Activated T-cell treated with anti-CD3 and anti-CD28 coated beads, Interleukin-2, amount 50 U/mL, for 48 hours (primary cell): ENCODE measurements around the gene RBM10.

Experiments
- DNase-seq, 2 experiments: peaks; one replicate each; pipeline ENCODE4 v3.0.0-alpha.2; 2020

RBM10 gene

DNA sequence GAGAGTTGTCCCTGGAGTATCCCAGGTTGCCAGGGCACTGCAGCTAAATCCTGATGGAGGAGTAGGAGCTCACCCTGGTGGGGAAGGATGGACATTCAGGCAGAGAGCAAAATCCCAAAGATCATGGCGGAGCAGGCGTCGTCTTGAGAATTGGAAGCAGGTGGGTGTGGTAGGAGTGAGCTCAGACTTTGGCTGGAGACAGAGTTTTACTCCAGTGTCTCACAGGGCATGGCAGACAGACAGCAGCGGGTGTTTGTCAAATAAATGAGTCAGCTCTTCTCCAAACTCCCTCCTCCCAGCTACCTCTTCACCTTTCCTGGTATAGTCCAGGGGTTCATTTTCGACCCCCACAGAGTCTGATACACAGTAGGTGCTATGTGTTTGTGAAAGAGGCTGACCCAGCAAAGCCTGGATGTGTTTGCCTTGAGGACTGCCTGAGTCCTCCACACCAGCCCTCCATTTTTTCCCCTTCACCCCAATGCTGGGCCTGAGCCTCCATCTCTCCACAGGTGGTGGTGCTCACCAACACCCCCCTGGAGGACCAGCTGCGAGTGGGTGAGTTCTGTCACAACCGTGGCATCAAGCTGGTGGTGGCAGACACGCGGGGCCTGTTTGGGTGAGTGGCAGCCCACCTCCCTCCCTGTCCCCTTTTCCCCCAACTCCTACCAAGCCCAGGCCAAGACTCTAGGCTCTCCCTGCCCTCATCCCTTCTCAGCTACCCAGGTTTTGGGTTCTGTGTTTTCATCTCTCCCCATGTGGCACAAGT, 55.5 kb downstream of the RBM10 start:
- DNase-seq: no peak

DNA sequence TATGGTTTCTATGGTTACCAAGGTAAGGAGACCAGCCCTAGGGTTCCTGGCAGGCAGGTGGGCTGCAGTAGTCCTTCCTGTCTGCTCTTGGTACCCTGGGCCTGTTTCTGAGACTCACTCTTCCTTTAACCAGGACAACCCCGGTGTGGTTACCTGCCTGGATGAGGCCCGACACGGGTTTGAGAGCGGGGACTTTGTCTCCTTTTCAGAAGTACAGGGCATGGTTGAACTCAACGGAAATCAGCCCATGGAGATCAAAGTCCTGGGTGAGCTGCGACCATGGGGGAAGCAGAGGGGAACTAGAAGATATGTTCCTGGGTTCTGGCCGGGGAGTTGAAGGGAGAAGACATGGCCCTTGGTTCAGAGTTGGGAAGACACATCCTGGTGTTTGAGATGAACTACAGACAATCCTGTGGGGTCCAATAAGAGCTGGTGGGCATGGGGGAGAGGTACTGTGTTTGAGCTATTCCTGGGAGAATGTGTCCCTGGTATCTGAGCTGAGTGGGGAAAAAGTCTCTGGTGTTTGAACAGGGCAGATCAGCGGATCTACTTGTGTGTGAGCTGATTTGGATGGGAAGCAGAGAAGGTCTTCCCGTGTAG, 56.4 kb downstream of the RBM10 start:
- no peak for DNase-seq

DNA sequence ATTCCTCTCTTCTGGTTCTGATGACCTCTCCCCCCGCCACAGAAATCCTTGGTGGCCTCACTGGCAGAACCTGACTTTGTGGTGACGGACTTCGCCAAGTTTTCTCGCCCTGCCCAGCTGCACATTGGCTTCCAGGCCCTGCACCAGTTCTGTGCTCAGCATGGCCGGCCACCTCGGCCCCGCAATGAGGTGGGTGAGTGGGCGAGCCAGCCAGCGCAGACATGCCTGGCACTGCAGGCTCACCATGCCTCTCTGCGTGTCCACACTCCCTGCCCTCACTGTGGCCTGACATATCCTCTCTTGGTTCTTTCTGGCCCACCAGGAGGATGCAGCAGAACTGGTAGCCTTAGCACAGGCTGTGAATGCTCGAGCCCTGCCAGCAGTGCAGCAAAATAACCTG, 57.3 kb downstream of the RBM10 start:
- no peak for DNase-seq

DNA sequence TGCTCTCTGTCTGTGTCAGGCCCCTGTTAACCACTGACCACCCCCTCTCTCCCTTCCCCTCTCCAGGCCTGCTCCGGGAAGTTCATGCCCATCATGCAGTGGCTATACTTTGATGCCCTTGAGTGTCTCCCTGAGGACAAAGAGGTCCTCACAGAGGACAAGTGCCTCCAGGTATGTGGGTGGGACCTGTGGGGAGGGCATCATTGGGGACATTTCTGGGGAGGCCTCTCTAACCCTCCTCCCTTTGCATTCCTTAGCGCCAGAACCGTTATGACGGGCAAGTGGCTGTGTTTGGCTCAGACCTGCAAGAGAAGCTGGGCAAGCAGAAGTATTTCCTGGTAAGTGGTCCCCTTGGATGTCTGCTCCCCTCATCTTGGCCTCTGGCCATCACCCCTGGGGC, 57.9 kb downstream of the RBM10 start:
- no peak for DNase-seq

DNA sequence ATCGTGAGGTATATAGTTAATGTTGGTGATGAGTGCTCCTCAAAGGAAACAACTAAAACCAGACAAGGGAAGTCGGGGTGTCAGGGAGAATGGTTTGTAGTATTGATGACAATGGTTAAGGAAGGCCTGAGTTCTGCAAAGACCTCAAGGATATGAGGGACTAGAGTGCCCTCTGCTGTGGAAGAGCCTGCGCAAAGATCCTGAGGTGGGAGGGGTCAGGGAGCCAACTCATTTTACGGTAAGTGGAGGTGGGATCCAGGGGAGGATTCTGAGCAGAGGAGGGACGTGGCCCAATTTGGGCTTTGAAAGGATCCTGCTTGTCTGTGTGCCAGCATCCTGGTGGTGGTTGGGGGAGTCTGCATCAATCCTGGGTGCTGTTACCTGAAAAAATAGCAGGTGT, 59.9 kb downstream of the RBM10 start:
- no peak for DNase-seq

DNA sequence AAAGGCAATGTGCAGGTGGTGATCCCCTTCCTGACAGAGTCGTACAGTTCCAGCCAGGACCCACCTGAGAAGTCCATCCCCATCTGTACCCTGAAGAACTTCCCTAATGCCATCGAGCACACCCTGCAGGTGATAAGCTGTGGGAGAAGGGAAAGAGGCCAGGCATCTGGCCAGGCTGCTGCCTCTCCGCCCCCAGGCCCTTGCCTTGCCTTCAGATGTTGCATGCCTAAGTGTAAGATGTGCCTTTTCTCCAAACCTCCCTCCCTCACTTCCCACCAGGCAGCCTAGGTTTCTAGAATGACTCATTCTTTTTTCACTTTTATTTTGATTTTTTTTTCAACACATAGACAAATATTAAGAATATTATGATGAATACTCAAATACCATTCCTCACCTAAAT, 61.3 kb downstream of the RBM10 start:
- no peak for DNase-seq

DNA sequence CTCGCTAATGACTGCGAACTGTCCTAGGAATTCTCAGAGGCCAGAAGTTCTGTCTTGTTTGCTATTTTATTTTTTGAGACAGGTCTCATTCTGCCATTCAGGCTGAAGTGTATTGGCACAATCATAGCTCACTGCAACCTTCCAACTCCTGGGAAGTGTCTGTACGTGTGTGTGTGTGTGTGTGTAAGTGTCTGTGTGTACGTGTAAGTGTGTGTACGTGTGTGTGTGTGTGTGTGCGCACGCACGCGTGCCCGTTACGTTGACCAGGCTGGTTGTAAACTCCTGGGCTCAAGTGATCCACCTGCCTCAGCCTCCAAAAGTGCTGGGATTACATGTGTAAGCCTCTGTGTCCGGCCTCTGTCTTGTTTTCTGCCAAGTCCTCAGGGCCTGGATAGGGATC, 63.1 kb downstream of the RBM10 start:
- DNase-seq: no peak

DNA sequence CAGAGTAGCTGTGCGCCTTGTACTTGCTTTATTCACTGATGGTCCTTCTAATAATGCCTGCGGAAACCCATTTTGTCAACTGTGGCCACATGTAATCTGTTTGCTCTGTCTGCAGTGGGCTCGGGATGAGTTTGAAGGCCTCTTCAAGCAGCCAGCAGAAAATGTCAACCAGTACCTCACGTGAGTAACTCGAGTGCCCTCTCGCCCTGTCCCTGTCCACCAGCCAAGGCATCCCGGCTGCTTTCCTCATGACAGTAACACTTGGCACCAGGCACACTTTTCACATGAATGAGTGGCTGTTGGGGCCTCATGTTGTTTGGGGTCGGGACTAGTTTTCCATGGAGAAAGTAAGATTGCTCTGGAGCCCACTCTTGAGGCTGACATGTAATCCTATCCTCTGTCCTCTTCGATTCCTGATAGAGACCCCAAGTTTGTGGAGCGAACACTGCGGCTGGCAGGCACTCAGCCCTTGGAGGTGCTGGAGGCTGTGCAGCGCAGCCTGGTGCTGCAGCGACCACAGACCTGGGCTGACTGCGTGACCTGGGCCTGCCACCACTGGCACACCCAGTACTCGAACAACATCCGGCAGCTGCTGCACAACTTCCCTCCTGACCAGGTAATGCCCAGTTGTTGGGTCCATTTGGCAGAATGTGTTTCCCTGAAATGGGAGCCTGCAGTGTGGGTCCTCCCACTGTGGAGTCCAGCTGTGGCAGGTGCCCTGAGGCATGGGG, 64.7 kb downstream of the RBM10 start:
- no peak for DNase-seq

DNA sequence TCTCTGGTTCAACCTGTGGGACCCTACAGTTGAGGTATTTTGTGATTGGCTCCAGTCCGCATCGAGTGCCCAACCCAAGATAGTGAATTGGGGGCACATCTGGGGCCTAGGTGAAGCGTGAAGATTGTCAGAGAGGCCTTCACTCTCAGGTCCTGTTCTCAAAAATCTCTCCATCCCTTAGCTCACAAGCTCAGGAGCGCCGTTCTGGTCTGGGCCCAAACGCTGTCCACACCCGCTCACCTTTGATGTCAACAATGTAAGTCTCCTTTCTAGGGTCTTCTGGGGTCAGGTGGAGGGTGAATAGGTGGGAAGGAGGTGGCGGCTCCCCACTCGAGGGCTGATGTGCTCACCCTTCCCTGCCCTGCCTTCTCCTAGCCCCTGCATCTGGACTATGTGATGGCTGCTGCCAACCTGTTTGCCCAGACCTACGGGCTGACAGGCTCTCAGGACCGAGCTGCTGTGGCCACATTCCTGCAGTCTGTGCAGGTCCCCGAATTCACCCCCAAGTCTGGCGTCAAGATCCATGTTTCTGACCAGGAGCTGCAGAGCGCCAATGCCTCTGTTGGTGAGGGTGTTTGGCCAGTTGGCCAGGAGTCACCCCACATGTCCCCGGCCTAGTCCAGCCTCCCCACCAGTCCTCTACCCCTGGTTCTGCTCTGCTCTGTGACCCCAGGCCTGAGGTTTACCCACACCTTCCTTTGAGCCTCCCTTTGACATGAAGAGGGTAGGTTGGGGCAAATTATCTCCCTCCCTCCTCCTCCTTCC, 65.8 kb downstream of the RBM10 start:
- DNase-seq: no peak

DNA sequence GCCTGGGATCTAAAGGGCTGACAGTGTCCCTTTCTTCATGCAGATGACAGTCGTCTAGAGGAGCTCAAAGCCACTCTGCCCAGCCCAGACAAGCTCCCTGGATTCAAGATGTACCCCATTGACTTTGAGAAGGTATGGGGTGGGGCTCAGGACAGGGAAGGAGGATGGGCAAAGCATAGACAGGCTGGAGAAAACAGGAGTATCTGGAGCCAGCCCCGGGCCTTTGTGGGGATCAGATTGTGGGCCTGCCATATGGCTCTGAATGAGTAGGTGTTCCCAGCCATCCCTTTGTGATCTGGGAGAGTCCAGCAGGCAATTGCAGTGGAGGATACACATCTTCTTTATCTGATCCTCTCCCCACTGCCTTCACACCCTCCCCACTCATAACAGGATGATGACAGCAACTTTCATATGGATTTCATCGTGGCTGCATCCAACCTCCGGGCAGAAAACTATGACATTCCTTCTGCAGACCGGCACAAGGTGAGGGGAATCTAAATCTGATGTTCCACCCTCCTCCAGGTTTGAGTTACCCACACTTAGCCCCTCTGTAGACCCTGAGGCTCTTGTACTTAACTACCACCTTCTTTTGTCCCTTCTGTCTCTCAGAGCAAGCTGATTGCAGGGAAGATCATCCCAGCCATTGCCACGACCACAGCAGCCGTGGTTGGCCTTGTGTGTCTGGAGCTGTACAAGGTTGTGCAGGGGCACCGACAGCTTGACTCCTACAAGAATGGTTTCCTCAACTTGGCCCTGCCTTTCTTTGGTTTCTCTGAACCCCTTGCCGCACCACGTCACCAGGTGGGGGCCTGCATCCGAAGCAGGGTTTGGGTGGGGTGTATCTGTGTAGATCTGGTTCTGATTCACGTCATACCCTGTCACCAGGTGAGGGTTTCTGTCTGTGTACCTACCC, 67.6 kb downstream of the RBM10 start:
- DNase-seq: no peak

DNA sequence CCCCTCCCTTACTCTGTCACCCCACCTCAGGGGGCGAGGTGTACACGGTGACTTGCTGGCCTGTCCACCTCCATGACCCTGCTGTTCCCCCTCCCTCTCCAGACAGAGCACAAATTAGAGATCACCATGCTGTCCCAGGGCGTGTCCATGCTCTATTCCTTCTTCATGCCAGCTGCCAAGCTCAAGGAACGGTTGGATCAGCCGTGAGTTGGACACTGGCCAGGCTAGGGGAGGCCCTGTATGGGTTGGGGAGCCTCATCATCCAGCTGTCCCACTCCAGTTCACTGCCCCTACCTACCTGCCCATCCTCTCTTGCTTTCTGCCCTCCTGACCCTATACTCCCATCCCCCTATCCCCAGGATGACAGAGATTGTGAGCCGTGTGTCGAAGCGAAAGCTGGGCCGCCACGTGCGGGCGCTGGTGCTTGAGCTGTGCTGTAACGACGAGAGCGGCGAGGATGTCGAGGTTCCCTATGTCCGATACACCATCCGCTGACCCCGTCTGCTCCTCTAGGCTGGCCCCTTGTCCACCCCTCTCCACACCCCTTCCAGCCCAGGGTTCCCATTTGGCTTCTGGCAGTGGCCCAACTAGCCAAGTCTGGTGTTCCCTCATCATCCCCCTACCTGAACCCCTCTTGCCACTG, 69.5 kb downstream of the RBM10 start:
- no peak for DNase-seq

DNA sequence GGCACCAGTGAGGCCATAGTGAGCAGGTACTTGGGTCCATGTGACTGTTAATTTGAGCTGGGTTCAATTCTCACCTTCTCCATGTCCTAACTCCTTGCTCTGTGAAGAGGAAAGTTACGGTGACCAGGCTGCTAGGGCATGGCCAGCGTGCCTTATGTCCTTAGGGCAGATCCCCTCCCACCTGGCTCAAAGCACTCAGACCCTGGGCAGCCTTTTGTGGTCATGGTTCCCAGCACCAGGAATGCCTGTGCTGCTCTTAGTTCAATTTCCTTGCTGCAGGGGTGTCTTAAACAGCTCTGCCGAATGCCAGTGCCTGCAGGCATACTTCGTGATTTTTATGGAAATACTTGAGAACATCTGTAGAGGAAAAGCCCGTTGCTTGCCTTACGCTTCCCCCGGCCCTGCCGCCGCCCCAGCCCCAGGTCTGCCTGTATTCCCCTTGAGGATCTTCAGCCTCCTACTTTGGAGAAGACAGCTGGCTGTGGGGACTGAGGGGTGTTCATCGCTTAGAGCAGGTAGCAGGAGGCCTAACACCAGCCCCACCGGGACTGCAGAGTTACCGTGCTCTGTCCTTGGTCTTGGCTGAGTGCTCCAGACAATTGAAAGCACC, 70.4 kb downstream of the RBM10 start:
- DNase-seq: no peak

DNA sequence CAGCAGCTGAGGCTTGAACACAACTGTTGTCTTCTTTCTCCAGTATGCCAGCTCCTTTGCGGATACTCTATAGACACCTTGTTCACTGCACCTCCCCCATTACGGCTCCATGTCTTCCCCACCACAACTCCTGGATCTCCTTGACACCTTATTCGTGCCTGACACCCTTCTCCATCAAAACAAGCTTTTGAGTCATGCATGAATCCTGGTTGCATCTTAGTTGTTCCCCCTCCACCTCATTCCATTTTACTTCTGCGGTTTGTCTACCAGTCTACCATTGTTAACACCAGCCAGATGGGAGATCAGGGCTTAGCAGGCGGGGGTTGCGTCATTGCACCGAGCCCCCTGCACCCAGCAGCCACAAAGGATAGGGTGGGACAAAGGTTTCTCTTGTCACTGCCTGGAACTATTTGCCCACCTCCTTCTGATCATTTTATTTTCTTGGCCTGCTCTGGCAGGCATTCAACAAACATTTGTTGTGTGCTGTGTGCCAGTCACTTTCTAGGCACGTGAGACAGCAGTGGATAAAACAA, 71.4 kb downstream of the RBM10 start:
- DNase-seq: no peak

DNA sequence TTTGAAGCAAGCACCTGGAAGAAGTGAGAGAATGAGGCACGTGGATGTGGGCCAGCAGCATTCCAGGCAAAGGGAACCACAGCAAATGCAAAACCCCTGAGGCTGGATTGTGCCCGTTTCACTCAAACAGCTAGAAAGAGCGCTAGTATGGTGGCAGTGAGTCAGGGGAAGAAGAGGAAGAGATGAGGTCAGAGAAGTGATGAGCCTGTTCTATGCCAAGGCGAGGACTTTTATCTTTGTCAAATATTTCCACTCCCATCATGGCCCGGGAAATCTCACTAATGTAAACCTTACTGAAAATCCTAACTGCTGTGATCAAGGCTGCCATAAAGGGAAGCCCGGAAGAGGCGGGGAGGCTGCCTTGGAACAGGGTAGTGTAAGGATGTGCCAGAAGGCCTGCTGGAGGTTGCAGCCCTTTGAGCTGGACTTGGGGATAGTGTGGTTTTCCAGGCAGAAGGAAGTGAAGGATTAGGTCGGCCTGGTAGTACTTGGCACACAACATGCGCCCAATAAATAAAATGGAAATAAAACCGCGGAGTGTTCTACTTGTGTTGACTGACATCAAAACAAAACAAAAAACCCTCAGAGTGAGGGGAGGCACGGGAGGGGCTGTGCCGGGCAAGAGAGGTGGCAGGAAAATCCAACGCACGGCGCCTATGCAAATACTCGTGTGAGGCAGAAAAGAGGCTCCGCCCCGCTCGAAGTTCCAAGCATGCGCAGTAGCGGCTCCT, 72.3 kb downstream of the RBM10 start:
- DNase-seq: no peak

DNA sequence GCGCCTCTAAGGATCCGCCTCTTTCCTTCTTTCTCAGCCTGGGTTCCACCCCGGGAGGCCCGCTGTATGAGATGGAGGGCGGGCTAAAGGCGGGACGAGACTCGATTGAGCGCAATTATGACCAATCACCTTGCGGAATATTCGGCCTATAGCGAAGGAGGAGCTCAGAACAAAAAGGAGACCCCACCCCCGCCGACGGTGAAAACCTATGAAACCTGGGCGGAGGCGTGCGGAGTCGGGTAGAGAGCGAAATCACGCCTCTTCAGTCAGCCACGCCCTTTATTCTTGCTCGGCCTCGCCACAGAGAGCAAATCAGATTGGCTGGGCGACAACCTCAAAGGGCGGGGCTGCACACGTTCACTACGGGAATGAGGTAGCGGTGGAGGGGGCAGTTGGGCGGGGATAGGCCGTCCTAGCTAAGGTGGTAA, 72.8 kb downstream of the RBM10 start:
- DNase-seq: peak; percentile 99

DNA sequence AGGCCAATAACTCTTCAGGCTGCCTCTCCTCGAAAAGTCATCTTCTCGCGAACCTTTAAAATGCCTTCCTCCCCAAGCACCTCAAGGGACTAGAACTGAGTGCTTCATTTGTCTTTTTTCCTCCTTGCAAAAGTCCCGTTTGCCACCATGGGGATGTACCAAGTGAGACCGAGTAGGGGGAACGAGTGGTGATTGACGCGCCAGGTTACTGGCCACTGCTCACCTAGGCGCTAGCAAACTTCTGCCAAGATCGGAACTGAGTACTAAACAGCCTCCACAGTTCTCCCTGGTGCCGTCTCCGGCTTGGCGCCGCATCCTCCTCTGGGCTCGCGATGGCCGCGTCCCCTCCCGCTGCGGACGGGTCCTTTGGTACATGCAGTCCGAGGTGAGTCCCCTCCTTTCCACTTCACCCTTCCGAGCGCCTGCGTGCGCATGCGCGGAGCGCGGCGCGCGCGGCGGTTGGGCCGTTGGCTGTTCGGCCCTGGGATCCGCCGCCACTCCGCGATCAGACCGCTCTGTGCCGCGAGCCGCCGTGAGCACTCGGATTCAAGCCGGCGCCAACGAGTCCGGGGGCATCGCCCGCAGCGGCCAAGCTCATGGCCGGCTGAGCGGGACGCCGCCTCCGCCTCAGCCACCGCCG, 73.4 kb downstream of the RBM10 start, which contains the start of gene CDK16:
CDK16 (plus strand) TSS at position 402 of the 640 bp plus-strand sequence. CDS start 4,877 bp downstream, outside the sequence.
- peak; percentile 85 to 86 for DNase-seq

DNA sequence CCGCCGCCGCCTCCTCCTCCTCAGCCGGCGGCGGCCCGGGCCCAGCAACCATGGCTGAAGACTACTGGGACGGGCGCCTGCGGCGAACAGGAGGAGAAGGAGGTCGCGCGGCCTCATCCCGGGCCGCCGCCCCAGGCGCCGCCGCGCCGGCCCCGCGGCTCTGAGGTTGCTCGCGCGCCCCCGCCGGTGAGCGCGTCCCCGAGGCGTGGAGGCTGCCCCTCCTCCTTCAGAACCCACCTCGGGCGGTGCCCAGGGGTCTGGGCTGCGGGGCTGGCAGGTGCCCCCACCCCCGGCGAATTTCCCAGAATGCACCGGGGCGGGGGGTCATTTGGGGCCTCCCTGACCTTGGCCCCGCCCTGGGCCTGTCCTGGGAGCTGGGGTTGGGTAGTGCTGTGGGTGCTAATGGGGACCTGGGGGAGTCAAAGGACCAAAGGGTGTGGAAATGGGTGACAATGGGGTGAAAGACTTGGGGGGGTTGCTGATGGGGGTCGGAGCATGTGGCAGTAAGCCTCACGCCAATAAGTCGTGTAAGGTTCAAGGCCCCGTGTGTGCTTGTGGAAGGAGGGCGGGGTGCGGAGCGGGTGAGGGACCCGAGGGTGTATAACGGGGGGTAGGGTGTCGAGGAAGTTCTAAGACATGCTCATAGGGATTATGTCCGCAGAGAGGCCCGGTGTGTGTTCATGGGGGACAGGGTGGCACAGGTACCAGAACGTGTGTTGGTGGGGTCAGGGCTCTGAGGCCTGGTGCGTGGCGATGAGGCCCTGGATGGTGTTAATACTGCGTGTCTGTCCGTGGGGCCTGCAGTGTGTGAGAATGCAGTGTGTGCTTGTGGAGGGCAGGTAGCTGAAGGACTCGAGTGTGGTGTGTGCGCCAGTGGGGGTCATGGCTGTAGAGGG, 74.1 kb downstream of the RBM10 start:
- DNase-seq: peak; percentile 60 to 68

DNA sequence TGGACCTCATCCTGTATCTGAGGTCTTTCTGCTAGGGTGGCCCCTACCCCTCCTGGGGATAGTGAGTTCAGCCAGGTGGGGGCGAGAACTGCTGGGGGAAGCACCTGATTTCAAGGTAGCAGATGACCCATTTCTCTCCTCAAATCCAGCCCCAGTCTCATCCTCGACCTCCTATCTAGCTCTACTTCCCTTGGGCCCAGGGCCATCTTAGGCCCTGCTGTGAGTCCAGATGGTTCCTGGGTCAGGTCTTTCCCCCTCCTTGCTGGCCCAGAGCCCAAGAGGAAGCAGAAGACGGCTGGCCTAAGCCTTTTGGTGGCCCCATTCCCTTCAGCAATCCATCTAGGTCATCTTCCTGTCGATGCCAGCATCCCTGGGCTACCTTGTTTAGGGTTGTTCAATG, 76.7 kb downstream of the RBM10 start:
- no peak for DNase-seq
